A549 (cell line): Measurements from ENCODE around the gene ERRFI1. TPM values are rescaled to one million over a fixed set of nuclear protein-coding genes. Genes with fewer than 3 reads are reported as not detected.

Experiments
- ATAC-seq, 2 experiments: fragments of 200-7000 bp in 1 of 2; fragments of >200 bp in 1 of 2; cut with Nextera tagmentation in 1 of 2; cut with Tn5 transposase in 1 of 2; 3 replicates each; pipeline versions ENCODE4 v1.8.0 to v1.9.1; 2018 to 2020; ENCODE audit warnings: mild to moderate bottlenecking in 1 of 2, moderate library complexity in 1 of 2
- CTCF ChIA-PET: fragments of 300-600 bp; sonication (Branson Sonifier 250); formaldehyde crosslinking; extraction: SDS; loops from one replicate; lab custom pipeline; 2021; ENCODE audit warnings: antibody characterized with exemption, inconsistent platforms; lab: Yijun Ruan, JAX
- POLR2A ChIA-PET: fragments of 350-600 bp; formaldehyde crosslinking; extraction: SDS; loops from one replicate; lab custom pipeline; 2021; ENCODE audit warnings: antibody characterized with exemption, inconsistent platforms; lab: Yijun Ruan, JAX
- DNase-seq, 2 experiments: peaks; one replicate each; pipeline versions ENCODE4 v3.0.0 to v3.0.0-alpha.2; 2011 to 2016; ENCODE audit warnings: low read depth in 1 of 2, low spot score in 1 of 2
- FAIRE-seq: peaks from 2 replicates; lab custom pipeline; 2011; peaks lifted over from hg19 to GRCh38; lab: Jason Lieb, UNC
- H3K27ac ChIP-seq, 2 experiments: fragments of >200 bp; sonication (Bioruptor Twin); formaldehyde crosslinking; 3 replicates each; pipeline ENCODE4 v1.5.1; 2016 to 2017
- H3K4me1 ChIP-seq: fragments of >200 bp; sonication (Bioruptor Twin); formaldehyde crosslinking; 3 replicates; pipeline ENCODE4 v1.6.1; 2016
- H3K4me2 ChIP-seq: fragments of >200 bp; sonication (Bioruptor Twin); formaldehyde crosslinking; 3 replicates; pipeline ENCODE4 v1.6.1; 2016
- H3K4me3 ChIP-seq: fragments of >200 bp; sonication (Bioruptor Twin); formaldehyde crosslinking; 3 replicates; pipeline ENCODE4 v1.5.1; 2016
- H3K9me3 ChIP-seq: fragments of >200 bp; sonication (Bioruptor Twin); formaldehyde crosslinking; 3 replicates; pipeline ENCODE4 v1.6.1; 2016
- BCL3 ChIP-seq: fragments of >200 bp; sonication (Bioruptor Twin); formaldehyde crosslinking; IDR thresholded peaks from 3 replicates; pipeline ENCODE4 v1.6.1; 2016
- BHLHE40 ChIP-seq: IDR thresholded peaks from 2 replicates; pipeline ENCODE4 v1.6.1; 2012; ENCODE audit warnings: low read depth, low read length, inconsistent platforms
- CEBPB ChIP-seq, 2 experiments: fragments of >200 bp in 1 of 2; sonication (Bioruptor Twin) in 1 of 2; formaldehyde crosslinking in 1 of 2; IDR thresholded peaks; 2 replicates each; pipeline ENCODE4 v1.6.1; 2012 to 2016
- CHD4 ChIP-seq: fragments of 200-600 bp; sonication (generic); IDR thresholded peaks from 2 replicates; pipeline ENCODE4 v1.6.1; 2016; ENCODE audit warnings: antibody characterized with exemption, mild to moderate bottlenecking, borderline replicate concordance
- ELK1 ChIP-seq: fragments of 150-350 bp; IDR thresholded peaks from 2 replicates; pipeline ENCODE4 v1.6.1; 2014; ENCODE audit warnings: low read depth, mild to moderate bottlenecking, low read length
- EP300 ChIP-seq, 2 experiments: fragments of >200 bp; sonication (Bioruptor Twin); formaldehyde crosslinking; IDR thresholded peaks; 2 replicates in 1 of 2; 3 replicates in 1 of 2; pipeline ENCODE4 v1.6.1; 2016 to 2017
- ESRRA ChIP-seq: fragments of 150-350 bp; IDR thresholded peaks from 2 replicates; pipeline ENCODE4 v1.6.1; 2014; ENCODE audit warnings: mild to moderate bottlenecking, low read length, borderline replicate concordance
- FOSB ChIP-seq: fragments of 250-450 bp; sonication (Bioruptor Pico); IDR thresholded peaks from 2 replicates; pipeline ENCODE4 v1.5.0; 2020; ENCODE audit warnings: mild to moderate bottlenecking, moderate library complexity
- FOSL2 ChIP-seq, 2 experiments: fragments of 450-650 bp in 1 of 2; fragments of >200 bp in 1 of 2; sonication (Bioruptor Twin) in 1 of 2; formaldehyde crosslinking; IDR thresholded peaks; 2 replicates each; pipeline versions ENCODE4 v1.5.0 to v1.6.1; 2016 to 2020; ENCODE audit warnings: mild to moderate bottlenecking in 1 of 2, moderate library complexity in 1 of 2
- FOXS1 ChIP-seq: fragments of 250-450 bp; sonication (Bioruptor Pico); IDR thresholded peaks from 2 replicates; pipeline ENCODE4 v1.5.0; 2020; ENCODE audit warnings: mild to moderate bottlenecking, moderate library complexity
- GATA3 ChIP-seq: IDR thresholded peaks from 2 replicates; pipeline ENCODE4 v1.6.1; 2012; ENCODE audit warnings: borderline replicate concordance
- HES2 ChIP-seq: fragments of >200 bp; sonication (Bioruptor Twin); formaldehyde crosslinking; IDR thresholded peaks from 2 replicates; pipeline ENCODE4 v1.6.1; 2016
- HOXA7 ChIP-seq: fragments of 250-450 bp; sonication (Bioruptor Pico); IDR thresholded peaks from 2 replicates; pipeline ENCODE4 v1.5.0; 2020; ENCODE audit warnings: mild to moderate bottlenecking, moderate library complexity
- JUN ChIP-seq, 2 experiments: fragments of >200 bp; sonication (Bioruptor Twin); formaldehyde crosslinking; IDR thresholded peaks; 2 replicates in 1 of 2; 3 replicates in 1 of 2; pipeline ENCODE4 v1.6.1; 2016 to 2017
- JUNB ChIP-seq: fragments of >200 bp; sonication (Bioruptor Twin); formaldehyde crosslinking; IDR thresholded peaks from 2 replicates; pipeline ENCODE4 v1.6.1; 2016
- MAX ChIP-seq: IDR thresholded peaks from 2 replicates; pipeline ENCODE4 v1.6.1; 2012
- MYC ChIP-seq: IDR thresholded peaks from 2 replicates; pipeline ENCODE4 v1.6.1; 2012; ENCODE audit warnings: mild to moderate bottlenecking, inconsistent platforms, low read length, improper control_type of control experiment, borderline replicate concordance
- PBX3 ChIP-seq: IDR thresholded peaks from 2 replicates; pipeline ENCODE4 v1.6.1; 2012
- POLR2A ChIP-seq: IDR thresholded peaks from 2 replicates; pipeline ENCODE4 v1.6.1; 2012; ENCODE audit warnings: mild to moderate bottlenecking, low read length
- POLR2AphosphoS2 ChIP-seq: conservative IDR thresholded peaks from 2 replicates; pipeline ENCODE4 v1.6.1; 2012; ENCODE audit warnings: low read length, improper control_type of control experiment, inconsistent platforms
- RAD21 ChIP-seq, 2 experiments: fragments of >200 bp in 1 of 2; sonication (Bioruptor Twin) in 1 of 2; formaldehyde crosslinking in 1 of 2; IDR thresholded peaks in 1 of 2; conservative IDR thresholded peaks in 1 of 2; 2 replicates in 1 of 2; 3 replicates in 1 of 2; pipeline ENCODE4 v1.6.1; 2012 to 2018; ENCODE audit warnings: inconsistent platforms in 1 of 2
- RARB ChIP-seq: fragments of 250-450 bp; sonication (Bioruptor Pico); IDR thresholded peaks from 2 replicates; pipeline ENCODE4 v1.8.0; 2021; ENCODE audit warnings: mild to moderate bottlenecking, moderate library complexity
- SMC3 ChIP-seq: fragments of >200 bp; sonication (Bioruptor Twin); formaldehyde crosslinking; IDR thresholded peaks from 3 replicates; pipeline ENCODE4 v1.6.1; 2018; ENCODE audit warnings: inconsistent platforms
- TFCP2L1 ChIP-seq: fragments of 250-450 bp; sonication (Bioruptor Pico); IDR thresholded peaks from 2 replicates; pipeline ENCODE4 v1.5.0; 2021; ENCODE audit warnings: mild to moderate bottlenecking
- TP53 ChIP-seq: fragments of 250-450 bp; sonication (Bioruptor Pico); IDR thresholded peaks from 2 replicates; pipeline ENCODE4 v1.5.0; 2021; ENCODE audit warnings: mild to moderate bottlenecking, moderate library complexity
- WGBS: methylation state at CpG from one replicate; pipeline ENCODE4 v1.1.6; 2017; ENCODE audit errors: missing lambda C conversion rate; 5-methylcytosine and 5-hydroxymethylcytosine counted together
- polyA plus RNA-seq, 4 experiments: library from polyadenylated mRNA; depleted of rRNA in 3 of 4; stranded (reverse); fragments of >200 nt; fragmentation: RNase III in 1 of 4; extraction: RNeasy Plus Mini Kit Qiagen cat#74134 plus additional on column Dnase treatment in 1 of 4; gene quantifications; 2 replicates in 3 of 4; 3 replicates in 1 of 4; pipeline ENCODE4 v1.2.3, GENCODE V29; 2011 to 2017

ERRFI1 gene
- polyA plus RNA-seq, 2 of the 4 experiments (the other 2 are of a cell fraction): 51.0 to 217 TPM

DNA sequence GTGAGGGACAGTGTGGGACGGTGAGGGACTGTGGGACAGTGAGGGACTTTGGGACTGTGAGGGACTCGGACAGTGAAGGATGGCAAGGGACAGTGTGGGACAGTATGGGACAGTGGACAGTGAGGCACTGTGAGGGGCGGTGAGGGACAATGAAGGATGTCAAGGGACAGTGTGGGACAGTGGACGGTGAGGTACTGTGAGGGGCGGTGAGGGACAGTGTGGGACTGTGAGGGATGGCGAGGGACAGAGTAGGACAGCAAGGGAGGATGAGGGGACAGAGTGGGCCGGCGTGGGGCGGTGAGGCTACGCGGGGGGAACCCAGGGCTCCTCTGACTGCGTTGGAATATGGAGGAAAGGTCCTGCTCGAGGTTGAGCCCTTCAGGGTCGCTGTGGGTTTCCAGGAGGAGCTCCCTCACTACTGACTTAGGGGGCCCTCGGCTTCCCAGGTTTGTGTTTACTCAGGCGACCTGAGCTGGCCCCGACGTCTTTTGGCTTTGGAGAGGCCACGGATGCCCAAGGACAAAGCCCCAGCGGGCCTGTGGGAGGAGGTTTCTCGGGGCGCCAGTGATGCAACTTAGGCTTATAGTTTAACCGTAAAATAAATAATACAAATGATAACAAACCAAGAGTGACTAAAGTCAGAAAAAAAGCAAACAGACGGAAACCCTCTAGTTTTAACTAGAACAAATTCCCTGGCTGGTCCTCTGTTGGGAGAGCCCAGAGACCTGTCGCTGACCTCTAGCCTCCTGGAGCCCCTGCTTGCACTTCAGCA, 1.1 kb upstream of the ERRFI1 start:
- CTCF ChIA-PET: interaction anchor here (0.9 to 4.2 kb wide), 4 partner anchors 12 to 287 kb away, joined by 3 to 28 read pairs (median 4); no protein-coding TSS in a partner anchor
- FAIRE-seq: no peak
- peak; percentile 89; the same call in 1 of the 2 replicates for TF ChIP-seq HOXA7 (CRISPR knock-in tag)
- no peak for TF ChIP-seq BHLHE40
- TF ChIP-seq ESRRA: peak; percentile 29; the same call in 1 of the 2 replicates
- no peak for TF ChIP-seq FOXS1 (CRISPR knock-in tag)
- peak; percentile 83 for TF ChIP-seq RARB
- TF ChIP-seq HES2: peak; percentile 65; the same call in 1 of the 2 replicates
- TF ChIP-seq JUN (IDR thresholded peaks at IDR 0.05): peak; percentile 68 to 89
- peak in 1 of 2 experiments; percentile 53; a peak in 2 of 5 replicates for TF ChIP-seq RAD21 (conservative IDR thresholded peaks at IDR 0.05 in 1 of 2, IDR thresholded peaks at IDR 0.05 in 1 of 2)
- TF ChIP-seq POLR2AphosphoS2: no peak
- peak; percentile 73 for TF ChIP-seq PBX3
- TF ChIP-seq SMC3: peak; percentile 43
- TF ChIP-seq FOSB (CRISPR knock-in tag): peak; percentile 97
- TF ChIP-seq FOSL2 (IDR thresholded peaks at IDR 0.05): peak; percentile 51; the same call in 1 of the 2 replicates
- TF ChIP-seq FOSL2 (CRISPR knock-in tag; IDR thresholded peaks at IDR 0.05): peak; percentile 77
- no peak for TF ChIP-seq CHD4
- TF ChIP-seq MYC: no peak
- TF ChIP-seq TFCP2L1 (CRISPR knock-in tag): peak; percentile 87
- peak; percentile 67 for TF ChIP-seq MAX
- no peak for TF ChIP-seq ELK1
- peak; percentile 86 to 97 for TF ChIP-seq CEBPB (IDR thresholded peaks at IDR 0.05)
- peak; percentile 94 for TF ChIP-seq GATA3
- TF ChIP-seq EP300 (IDR thresholded peaks at IDR 0.05): peak; percentile 87; a peak in 4 of 5 replicates
- TF ChIP-seq JUNB: peak; percentile 65
- peak; percentile 86; the same call in 2 of the 3 replicates for TF ChIP-seq BCL3
- TF ChIP-seq TP53 (CRISPR knock-in tag): peak; percentile 25; the same call in 1 of the 2 replicates
- peak; percentile 46; the same call in 1 of the 2 replicates for TF ChIP-seq POLR2A

More for the DNA sequence above, 1.1 kb upstream of the ERRFI1 start:
- POLR2A ChIA-PET: interaction anchor here (0.5 to 1.4 kb wide), 15 partner anchors 9 to 287 kb away, joined by 3 to 7 read pairs (median 4); no protein-coding TSS in a partner anchor
- Histone ChIP-seq H3K9me3 (no peaks in the 10 kb centered on the region), H3K4me3 (peak overlapping the region; percentile 91), H3K27ac (peak overlapping the region; percentile 98 to 100), H3K4me1 (peaks cover 29% of the 10 kb centered on the region), H3K4me2 (peak overlapping the region; percentile 81)
- peak; percentile 57 to 76 for ATAC-seq
- 2% methylated on average over 23 of the region's 25 CpGs for WGBS
- peak in 1 of 2 experiments; percentile 94 for DNase-seq
